ENCODE data around the gene NDUFA1.
"Not testable (repeated sequence)": the region's sequence is repeated elsewhere in the genome, so short reads cannot be mapped to it uniquely, and the experiment has no call there.

Gene NDUFA1

DNA sequence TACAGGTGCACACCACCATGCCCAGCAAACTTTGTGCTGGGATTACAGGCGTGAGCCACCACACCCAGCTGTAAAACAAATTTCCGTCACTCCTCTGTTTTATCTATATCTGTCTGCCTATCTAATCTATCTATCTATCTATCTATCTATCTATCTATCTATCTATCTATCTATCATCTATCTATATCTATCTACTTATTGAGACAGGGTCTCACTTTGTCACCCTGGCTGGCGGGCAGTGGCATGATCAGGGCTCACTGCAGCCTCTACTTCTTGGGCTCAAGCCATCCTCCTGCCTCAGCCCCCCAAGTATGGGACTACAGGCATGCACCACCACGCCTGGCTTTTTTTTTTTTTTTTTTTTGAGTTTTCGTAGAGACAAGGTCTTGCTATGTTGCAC is 44.7 kb downstream of the NDUFA1 start:
- no peak for DNase-seq

DNA sequence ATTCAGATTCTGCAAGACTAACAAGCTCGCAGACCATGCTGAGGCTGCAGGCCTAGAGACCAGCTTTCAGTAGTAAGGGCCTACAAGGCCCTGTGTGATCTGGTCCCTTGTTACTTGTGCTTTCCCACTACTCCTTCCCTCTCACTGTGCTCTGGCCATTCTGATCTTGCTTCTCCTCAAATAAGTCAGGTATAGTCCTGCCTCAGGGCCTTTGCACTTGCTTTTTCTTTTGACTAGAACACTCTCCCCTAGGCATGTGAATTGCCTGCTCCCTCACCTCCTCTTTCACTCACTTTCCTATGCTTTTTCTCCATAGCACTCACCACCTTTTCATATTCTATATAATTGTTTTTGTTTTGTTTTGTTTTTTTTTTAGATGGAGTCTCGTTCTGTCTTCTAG is 46.2 kb downstream of the NDUFA1 start:
- no peak for DNase-seq

DNA sequence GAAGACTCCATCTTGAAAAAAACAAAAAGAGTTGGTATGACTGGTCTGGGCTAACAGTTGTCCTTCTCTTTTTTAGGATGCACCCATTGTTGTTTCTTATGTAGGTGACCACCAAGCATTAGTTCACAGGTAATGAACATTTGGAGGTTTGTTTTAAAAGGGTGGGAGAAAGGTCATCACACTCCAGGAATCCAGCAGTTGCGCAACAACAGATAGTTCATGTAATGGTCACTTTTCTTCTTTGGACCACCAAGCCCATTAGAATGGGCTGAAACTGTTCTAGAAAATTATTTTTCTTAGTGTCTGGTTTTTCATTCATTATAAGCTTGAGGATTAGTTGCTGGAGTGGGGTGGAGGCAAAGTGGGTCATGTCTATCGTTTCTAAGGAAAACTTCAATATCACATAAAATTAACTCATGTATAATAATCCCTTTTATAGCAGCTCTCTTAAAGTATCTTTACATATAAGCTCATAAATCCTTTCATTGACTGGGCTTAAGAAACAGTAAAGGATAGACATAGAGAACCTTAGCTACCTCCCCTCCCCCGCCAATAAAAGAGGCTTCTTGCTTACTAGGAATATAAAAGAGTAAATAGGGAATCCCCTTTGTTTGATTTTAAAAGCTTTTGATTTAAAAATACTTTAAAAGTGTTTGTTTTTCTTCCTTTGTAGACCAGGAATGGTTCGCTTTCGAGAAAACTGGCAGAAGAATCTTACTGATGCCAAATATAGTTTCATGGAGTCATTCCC is 48.4 kb downstream of the NDUFA1 start:
- no peak for DNase-seq

DNA sequence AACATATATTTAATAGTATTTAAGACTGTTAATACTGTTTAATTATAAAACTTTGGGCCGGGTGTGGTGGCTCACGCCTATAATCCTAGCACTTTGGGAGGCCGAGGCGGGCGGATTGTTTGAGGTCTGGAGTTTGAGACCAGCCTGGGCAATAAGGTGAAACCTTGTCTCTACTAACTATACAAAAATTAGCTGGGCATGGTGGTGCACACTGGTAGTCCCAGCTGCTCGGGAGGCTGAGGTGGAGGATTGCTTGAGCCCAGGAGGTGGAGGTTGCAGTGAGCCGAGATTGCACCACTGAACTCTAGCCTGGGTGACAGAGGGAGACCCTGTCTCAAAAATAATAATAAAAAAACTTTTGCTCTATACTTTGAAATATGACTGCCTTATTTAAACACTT is 50.8 kb downstream of the NDUFA1 start:
- not testable (repeated sequence) for DNase-seq
